ENCODE measurements around the gene ALDOA.
"Not testable (repeated sequence)": the region's sequence is repeated elsewhere in the genome, so short reads cannot be mapped to it uniquely, and the experiment has no call there.

ALDOA gene

GRCh38 chr16:30065102-30065942, at the start of gene ALDOA:
Gene ALDOA (plus strand): TSS chr16:30065760. CDS start chr16:30066898, 1,138 bp downstream.
- Histone ChIP-seq H3K4me2 (ENCODE audit: low read length) (peak within 1 kb of the TSS; percentile 64), H3K4me1 (peaks cover 49% of the 10 kb centered on the region), H3K4me3 (ENCODE audit: low read depth, low read length) (peak within 1 kb of the TSS; percentile 100), H3K9ac (peak within 1 kb of the TSS; percentile 98), H3K27ac (peak within 1 kb of the TSS; percentile 99), H3K79me2 (peaks cover 37% of the 10 kb centered on the region), H3K27me3 (ENCODE audit: control insufficient read depth, insufficient read depth, low read length) (no peaks in the 10 kb centered on the region), H2AFZ (peak within 1 kb of the TSS; percentile 84), H3K9me3 (ENCODE audit: control insufficient read depth, low read length) (no peaks in the 10 kb centered on the region), H3K36me3 (ENCODE audit: control insufficient read depth, insufficient read depth, low read length) (peaks cover 5% of the 10 kb centered on the region)
- peak; percentile 10 for TF ChIP-seq CTCF (IDR thresholded peaks at IDR 0.05)

- Histone ChIP-seq H3K27me3 (ENCODE audit: control insufficient read depth, insufficient read depth, low read length) (no peaks in the 10 kb centered on the region), H3K4me2 (ENCODE audit: low read length) (no peak overlapping the region), H3K9ac (no peak overlapping the region), H3K4me1 (no peaks in the 10 kb centered on the region), H3K36me3 (ENCODE audit: control insufficient read depth, insufficient read depth, low read length) (no peaks in the 10 kb centered on the region), H2AFZ (no peak overlapping the region), H3K4me3 (ENCODE audit: low read depth, low read length) (no peak overlapping the region), H3K79me2 (no peaks in the 10 kb centered on the region), H3K27ac (no peak overlapping the region), H3K9me3 (ENCODE audit: control insufficient read depth, low read length) (no peaks in the 10 kb centered on the region)
- TF ChIP-seq CTCF (IDR thresholded peaks at IDR 0.05): no peak
Measured at GRCh38 chr16:30016555-30017276, 48.8 kb upstream of the ALDOA start.

GRCh38 chr16:30017277-30017656, 48.3 kb upstream of the ALDOA start:
- Histone ChIP-seq H3K9ac (no peak overlapping the region), H3K4me2 (ENCODE audit: low read length) (no peak overlapping the region), H3K36me3 (ENCODE audit: control insufficient read depth, insufficient read depth, low read length) (no peaks in the 10 kb centered on the region), H3K9me3 (ENCODE audit: control insufficient read depth, low read length) (no peaks in the 10 kb centered on the region), H3K4me3 (ENCODE audit: low read depth, low read length) (no peak overlapping the region), H3K27me3 (ENCODE audit: control insufficient read depth, insufficient read depth, low read length) (no peaks in the 10 kb centered on the region), H2AFZ (no peak overlapping the region), H3K79me2 (no peaks in the 10 kb centered on the region), H3K27ac (no peak overlapping the region), H3K4me1 (no peaks in the 10 kb centered on the region)
- TF ChIP-seq CTCF (IDR thresholded peaks at IDR 0.05): no peak

- H3K27ac ChIP-seq; H3K9ac ChIP-seq; H3K4me1 ChIP-seq; H3K27me3 ChIP-seq (ENCODE audit: control insufficient read depth, insufficient read depth, low read length); H2AFZ ChIP-seq; H3K79me2 ChIP-seq; H3K4me2 ChIP-seq (ENCODE audit: low read length); H3K36me3 ChIP-seq (ENCODE audit: control insufficient read depth, insufficient read depth, low read length); H3K9me3 ChIP-seq (ENCODE audit: control insufficient read depth, low read length); H3K4me3 ChIP-seq (ENCODE audit: low read depth, low read length): not testable (repeated sequence)
Measured at GRCh38 chr16:30017937-30018336, 47.6 kb upstream of the ALDOA start.

- no peak for TF ChIP-seq CTCF (IDR thresholded peaks at IDR 0.05)
- Histone ChIP-seq H3K4me3 (ENCODE audit: low read depth, low read length) (no peak overlapping the region), H3K9ac (no peak overlapping the region), H3K9me3 (ENCODE audit: control insufficient read depth, low read length) (no peaks in the 10 kb centered on the region), H3K4me1 (no peaks in the 10 kb centered on the region), H3K27ac (no peak overlapping the region), H2AFZ (no peak overlapping the region), H3K4me2 (ENCODE audit: low read length) (no peak overlapping the region), H3K27me3 (ENCODE audit: control insufficient read depth, insufficient read depth, low read length) (no peaks in the 10 kb centered on the region), H3K79me2 (no peaks in the 10 kb centered on the region), H3K36me3 (ENCODE audit: control insufficient read depth, insufficient read depth, low read length) (no peaks in the 10 kb centered on the region)
Measured at GRCh38 chr16:30018731-30019158, 46.8 kb upstream of the ALDOA start.
